SK-N-SH (cell line): ENCODE measurements around the gene IPCEF1.

Experiments used
- FOXM1 ChIP-seq: IDR thresholded peaks from 2 replicates; pipeline ENCODE4 v1.4.0; 2012; ENCODE audit warnings: low read depth, mild to moderate bottlenecking
- GABPA ChIP-seq: IDR thresholded peaks from 2 replicates; pipeline ENCODE4 v1.4.0; 2012; ENCODE audit warnings: low read depth, mild to moderate bottlenecking
- POLR2AphosphoS5 ChIP-seq: IDR thresholded peaks from 2 replicates; pipeline ENCODE4 v1.6.1; 2012; ENCODE audit warnings: low read depth, low read length
- RCOR1 ChIP-seq: fragments of 150-350 bp; IDR thresholded peaks from 2 replicates; pipeline ENCODE4 v1.6.1; 2017; ENCODE audit warnings: antibody characterized with exemption, low read length
- SMC3 ChIP-seq: IDR thresholded peaks from 2 replicates; pipeline ENCODE4 v1.6.1; 2012; ENCODE audit warnings: low read depth, low read length, improper control_type of control experiment
- TF ChIP-seq, protein P1 (sequence below): IDR thresholded peaks from 2 replicates; pipeline ENCODE4 v1.6.1; 2012; ENCODE audit warnings: mild to moderate bottlenecking, low read depth, low read length, moderate library complexity
- TF ChIP-seq, protein P2 (sequence below): fragments of 200-600 bp; sonication (generic); IDR thresholded peaks from 2 replicates; pipeline ENCODE4 v1.6.1; 2017; ENCODE audit warnings: antibody characterized with exemption, mild to moderate bottlenecking, moderate library complexity
- TF ChIP-seq, protein P3 (sequence below): IDR thresholded peaks from 2 replicates; pipeline ENCODE4 v1.4.0; 2012; ENCODE audit warnings: low read depth

DNA sequence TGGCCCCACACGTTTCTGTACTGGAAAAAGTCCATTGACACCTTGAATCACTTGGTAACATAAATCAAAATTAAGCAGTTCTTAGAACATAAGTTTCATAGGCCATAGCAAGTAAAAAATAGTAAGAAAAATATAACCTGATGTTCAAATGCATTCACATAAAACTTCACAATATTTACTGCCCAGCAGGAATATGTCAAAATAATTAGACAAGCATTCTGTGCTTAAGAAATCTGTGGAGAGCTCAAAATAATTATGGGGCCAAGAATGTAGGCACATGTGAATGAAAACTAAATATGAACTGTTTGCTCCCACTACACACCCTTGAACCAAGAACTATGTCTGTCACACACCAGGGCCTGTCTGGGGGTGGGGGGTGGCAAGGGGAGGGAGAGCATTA lies 70.8 kb downstream of the IPCEF1 start:
- TF ChIP-seq, protein P1, sequence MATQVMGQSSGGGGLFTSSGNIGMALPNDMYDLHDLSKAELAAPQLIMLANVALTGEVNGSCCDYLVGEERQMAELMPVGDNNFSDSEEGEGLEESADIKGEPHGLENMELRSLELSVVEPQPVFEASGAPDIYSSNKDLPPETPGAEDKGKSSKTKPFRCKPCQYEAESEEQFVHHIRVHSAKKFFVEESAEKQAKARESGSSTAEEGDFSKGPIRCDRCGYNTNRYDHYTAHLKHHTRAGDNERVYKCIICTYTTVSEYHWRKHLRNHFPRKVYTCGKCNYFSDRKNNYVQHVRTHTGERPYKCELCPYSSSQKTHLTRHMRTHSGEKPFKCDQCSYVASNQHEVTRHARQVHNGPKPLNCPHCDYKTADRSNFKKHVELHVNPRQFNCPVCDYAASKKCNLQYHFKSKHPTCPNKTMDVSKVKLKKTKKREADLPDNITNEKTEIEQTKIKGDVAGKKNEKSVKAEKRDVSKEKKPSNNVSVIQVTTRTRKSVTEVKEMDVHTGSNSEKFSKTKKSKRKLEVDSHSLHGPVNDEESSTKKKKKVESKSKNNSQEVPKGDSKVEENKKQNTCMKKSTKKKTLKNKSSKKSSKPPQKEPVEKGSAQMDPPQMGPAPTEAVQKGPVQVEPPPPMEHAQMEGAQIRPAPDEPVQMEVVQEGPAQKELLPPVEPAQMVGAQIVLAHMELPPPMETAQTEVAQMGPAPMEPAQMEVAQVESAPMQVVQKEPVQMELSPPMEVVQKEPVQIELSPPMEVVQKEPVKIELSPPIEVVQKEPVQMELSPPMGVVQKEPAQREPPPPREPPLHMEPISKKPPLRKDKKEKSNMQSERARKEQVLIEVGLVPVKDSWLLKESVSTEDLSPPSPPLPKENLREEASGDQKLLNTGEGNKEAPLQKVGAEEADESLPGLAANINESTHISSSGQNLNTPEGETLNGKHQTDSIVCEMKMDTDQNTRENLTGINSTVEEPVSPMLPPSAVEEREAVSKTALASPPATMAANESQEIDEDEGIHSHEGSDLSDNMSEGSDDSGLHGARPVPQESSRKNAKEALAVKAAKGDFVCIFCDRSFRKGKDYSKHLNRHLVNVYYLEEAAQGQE: no peak
- no peak for TF ChIP-seq FOXM1
- TF ChIP-seq, protein P2, sequence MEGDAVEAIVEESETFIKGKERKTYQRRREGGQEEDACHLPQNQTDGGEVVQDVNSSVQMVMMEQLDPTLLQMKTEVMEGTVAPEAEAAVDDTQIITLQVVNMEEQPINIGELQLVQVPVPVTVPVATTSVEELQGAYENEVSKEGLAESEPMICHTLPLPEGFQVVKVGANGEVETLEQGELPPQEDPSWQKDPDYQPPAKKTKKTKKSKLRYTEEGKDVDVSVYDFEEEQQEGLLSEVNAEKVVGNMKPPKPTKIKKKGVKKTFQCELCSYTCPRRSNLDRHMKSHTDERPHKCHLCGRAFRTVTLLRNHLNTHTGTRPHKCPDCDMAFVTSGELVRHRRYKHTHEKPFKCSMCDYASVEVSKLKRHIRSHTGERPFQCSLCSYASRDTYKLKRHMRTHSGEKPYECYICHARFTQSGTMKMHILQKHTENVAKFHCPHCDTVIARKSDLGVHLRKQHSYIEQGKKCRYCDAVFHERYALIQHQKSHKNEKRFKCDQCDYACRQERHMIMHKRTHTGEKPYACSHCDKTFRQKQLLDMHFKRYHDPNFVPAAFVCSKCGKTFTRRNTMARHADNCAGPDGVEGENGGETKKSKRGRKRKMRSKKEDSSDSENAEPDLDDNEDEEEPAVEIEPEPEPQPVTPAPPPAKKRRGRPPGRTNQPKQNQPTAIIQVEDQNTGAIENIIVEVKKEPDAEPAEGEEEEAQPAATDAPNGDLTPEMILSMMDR: no peak
- no peak for TF ChIP-seq POLR2AphosphoS5
- TF ChIP-seq RCOR1: no peak
- no peak for TF ChIP-seq GABPA
- TF ChIP-seq, protein P3, sequence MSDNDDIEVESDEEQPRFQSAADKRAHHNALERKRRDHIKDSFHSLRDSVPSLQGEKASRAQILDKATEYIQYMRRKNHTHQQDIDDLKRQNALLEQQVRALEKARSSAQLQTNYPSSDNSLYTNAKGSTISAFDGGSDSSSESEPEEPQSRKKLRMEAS: no peak
- no peak for TF ChIP-seq SMC3
